IgD-negative memory B cell (primary cell): ENCODE results near the gene KLHL30. TPM values are rescaled to one million over a fixed set of nuclear protein-coding genes. Genes with fewer than 3 reads are reported as not detected.
A peak's percentile ranks its signal among the peaks of the same experiment; 100 is the strongest.
"Not testable (repeated sequence)": the region's sequence is repeated elsewhere in the genome, so short reads cannot be mapped to it uniquely, and the experiment has no call there.

ENCODE experiments used
- H3K27ac Mint-ChIP-seq, 3 donors: one replicate each; pipeline ENCODE4 v1.8.0; 2020 to 2022; ENCODE audit warnings: mild to moderate bottlenecking in 3 of 3, mixed read lengths in 3 of 3, moderate library complexity in 1 of 3
- H3K27me3 Mint-ChIP-seq: one replicate; pipeline ENCODE4 v1.8.0; 2021; ENCODE audit warnings: mixed read lengths
- H3K36me3 Mint-ChIP-seq: one replicate; pipeline ENCODE4 v1.8.0; 2020; ENCODE audit warnings: mild to moderate bottlenecking, mixed read lengths
- H3K4me1 Mint-ChIP-seq, 3 donors: one replicate each; pipeline ENCODE4 v1.8.0; 2020 to 2022; ENCODE audit warnings: mixed read lengths in 3 of 3, mild to moderate bottlenecking in 1 of 3
- H3K4me3 Mint-ChIP-seq, 4 donors: one replicate each; pipeline ENCODE4 v1.8.0; 2020 to 2022; ENCODE audit warnings: mild to moderate bottlenecking in 4 of 4, mixed read lengths in 4 of 4, moderate library complexity in 3 of 4
- H3K9me3 Mint-ChIP-seq, 3 donors: one replicate each; pipeline ENCODE4 v1.8.0; 2020 to 2021; ENCODE audit warnings: mixed read lengths in 3 of 3, mild to moderate bottlenecking in 1 of 3
- polyA plus RNA-seq: library from polyadenylated mRNA; unstranded; fragments of 300-500 nt; fragmentation: Illumina TruSeq; gene quantifications from one replicate; pipeline ENCODE4 v1.2.3, GENCODE V29; 2021

The KLHL30 gene
- polyA plus RNA-seq, 1 donor from 2014 or later = not detected

DNA sequence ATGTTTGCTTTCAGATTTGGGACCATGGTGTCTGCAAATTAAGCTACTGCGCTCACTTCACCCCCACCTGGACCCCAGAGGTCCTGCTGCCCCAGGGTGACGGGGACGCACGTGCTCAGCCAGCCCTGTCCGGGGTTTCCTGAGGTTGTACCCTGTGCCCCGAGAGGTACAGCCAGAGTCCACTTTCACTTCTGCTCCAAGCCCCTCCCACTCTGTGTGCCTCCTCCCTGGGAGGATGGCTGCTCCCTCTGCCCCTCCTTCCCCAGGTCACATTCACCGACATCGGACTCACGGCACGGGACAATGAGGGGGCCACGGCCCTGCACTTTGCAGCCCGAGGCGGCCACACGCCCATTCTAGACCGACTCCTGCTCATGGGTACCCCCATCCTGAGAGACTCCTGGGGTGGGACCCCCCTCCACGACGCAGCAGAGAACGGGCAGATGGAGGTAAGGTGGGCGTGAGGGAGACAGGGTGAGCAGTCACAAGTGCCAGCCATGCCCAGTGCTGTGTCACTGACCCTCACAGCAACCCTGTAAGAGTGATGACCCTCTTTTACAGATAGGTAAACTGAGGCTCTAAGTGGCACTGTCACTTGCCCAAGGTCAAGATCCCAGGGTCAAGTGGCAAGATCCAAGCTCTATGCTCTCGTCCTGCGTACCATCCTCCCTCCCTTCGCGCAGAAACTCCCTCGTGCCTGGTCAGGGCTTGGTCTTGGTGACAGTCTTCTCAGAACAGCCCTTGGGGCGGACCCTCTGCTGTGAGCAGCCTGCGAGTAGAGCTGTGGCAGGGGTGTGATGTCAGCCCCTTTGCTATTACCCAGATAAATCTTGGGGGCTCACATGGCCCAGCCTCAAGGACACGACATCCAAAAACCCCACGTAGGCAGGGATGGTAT, 30.7 kb upstream of the KLHL30 start:
- peaks cover 2% of the 10 kb centered on the region for H3K27me3 Mint-ChIP-seq
- H3K4me1 Mint-ChIP-seq = peaks cover 16 to 23% (median 22%) of the 10 kb centered on the region in 3 donors
- peaks cover 2 to 5% (median 2%) of the 10 kb centered on the region in 3 donors for H3K9me3 Mint-ChIP-seq
- H3K4me3 Mint-ChIP-seq = peak overlapping the region; percentile 74 to 95 (median 88)
- peak overlapping the region; percentile 83 to 94 (median 93) for H3K27ac Mint-ChIP-seq
- H3K36me3 Mint-ChIP-seq = no peaks in the 10 kb centered on the region

DNA sequence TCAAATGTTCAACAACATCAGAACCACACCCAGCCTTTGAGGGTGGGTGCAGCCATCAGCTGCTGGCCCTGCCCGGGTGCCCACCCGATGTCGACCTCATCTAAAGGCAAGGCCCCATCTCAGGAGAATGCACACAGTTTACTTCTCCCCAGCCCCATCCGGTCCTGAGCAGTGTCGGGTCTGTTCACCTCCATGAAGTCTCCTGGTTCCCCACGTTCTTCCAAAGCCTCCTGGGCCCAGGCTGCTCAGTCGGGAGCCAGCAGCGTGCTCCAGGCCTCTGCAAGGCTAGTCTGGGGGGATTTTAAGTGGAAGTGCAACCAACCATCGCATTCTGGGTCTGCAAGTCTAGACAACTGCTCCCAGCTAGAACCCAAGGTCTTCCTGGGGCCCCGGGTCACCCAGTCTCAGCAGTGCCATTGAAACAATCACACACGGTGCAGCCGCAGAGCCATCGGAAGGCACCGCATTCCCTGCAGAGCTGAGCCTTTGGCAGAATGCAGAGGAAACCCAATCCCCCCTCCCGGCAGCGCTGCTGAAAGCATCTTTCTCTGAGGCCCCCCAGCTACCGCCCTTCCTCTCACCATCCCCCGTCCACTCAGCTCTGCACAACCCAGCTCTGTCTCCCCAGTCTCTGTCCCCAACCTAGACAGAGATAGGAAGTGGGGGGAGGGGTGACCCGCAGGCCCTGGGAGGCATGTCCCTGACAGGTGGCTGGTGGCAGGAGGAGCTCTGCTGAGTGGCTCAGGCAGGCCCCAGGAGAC, 29.9 kb upstream of the KLHL30 start:
- H3K9me3 Mint-ChIP-seq = peaks cover 2 to 8% (median 7%) of the 10 kb centered on the region in 3 donors
- H3K36me3 Mint-ChIP-seq = peaks cover 4% of the 10 kb centered on the region
- H3K4me3 Mint-ChIP-seq = peak overlapping the region; percentile 74 to 89 (median 86)
- H3K27me3 Mint-ChIP-seq = peaks cover 2% of the 10 kb centered on the region
- H3K27ac Mint-ChIP-seq = peak overlapping the region; percentile 83 to 94 (median 93)
- H3K4me1 Mint-ChIP-seq = peaks cover 16 to 23% (median 22%) of the 10 kb centered on the region in 3 donors

DNA sequence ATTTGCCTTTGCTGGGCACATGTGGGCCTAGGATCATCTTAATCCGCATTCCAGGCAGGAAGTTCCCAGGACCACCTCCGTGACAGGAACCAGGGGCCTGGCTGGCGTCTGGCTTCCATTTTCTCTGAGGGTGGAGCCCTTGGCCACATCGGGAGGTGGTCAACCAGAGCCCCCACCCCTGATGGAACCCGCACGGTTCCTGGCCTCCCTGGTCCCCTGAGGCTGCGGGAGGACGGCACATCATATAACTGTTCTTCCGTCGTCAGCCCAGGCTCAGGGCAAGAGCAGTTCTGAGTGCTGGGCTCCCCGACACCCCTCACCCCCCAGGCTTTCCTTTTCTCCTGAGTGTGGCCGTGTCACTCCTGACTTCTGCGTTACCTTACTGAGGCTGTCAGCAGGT, 24.9 kb upstream of the KLHL30 start:
- peaks cover 2 to 9% (median 8%) of the 10 kb centered on the region in 3 donors for H3K9me3 Mint-ChIP-seq
- no peak overlapping the region for H3K27ac Mint-ChIP-seq
- H3K27me3 Mint-ChIP-seq = peaks cover 7% of the 10 kb centered on the region
- peaks cover 9 to 13% (median 12%) of the 10 kb centered on the region in 3 donors for H3K4me1 Mint-ChIP-seq
- H3K36me3 Mint-ChIP-seq = peaks cover 6% of the 10 kb centered on the region
- no peak overlapping the region for H3K4me3 Mint-ChIP-seq

DNA sequence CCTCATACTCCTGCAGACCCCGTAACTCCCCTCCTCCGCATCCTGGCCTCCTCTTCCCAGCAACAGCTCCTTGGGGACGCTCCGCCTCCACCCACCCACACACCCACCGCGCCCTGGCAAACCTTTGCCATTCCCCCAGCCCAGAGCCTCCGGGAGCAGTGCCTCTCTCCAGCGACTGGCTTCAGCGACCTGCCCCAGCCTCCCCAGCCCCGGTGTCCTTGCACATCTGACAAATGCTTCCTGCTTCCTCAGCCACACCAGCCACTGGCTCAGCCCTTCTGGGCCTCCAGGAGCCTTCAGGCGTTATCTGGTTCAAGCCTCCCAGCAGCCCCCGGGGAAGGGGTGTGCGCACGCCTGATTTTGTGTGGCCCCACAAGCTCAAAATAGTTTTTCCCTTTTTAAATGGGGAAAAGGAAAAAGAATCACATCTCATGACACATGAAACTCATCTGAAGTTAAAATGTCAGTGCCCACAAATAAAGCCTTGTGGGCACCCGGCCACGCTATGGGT, 24.1 kb upstream of the KLHL30 start:
- peaks cover 7% of the 10 kb centered on the region for H3K27me3 Mint-ChIP-seq
- H3K4me1 Mint-ChIP-seq = peaks cover 2 to 6% (median 5%) of the 10 kb centered on the region in 3 donors
- H3K27ac Mint-ChIP-seq = no peak overlapping the region
- H3K36me3 Mint-ChIP-seq = peaks cover 6% of the 10 kb centered on the region
- peaks cover 2 to 9% (median 8%) of the 10 kb centered on the region in 3 donors for H3K9me3 Mint-ChIP-seq
- H3K4me3 Mint-ChIP-seq = no peak overlapping the region

DNA sequence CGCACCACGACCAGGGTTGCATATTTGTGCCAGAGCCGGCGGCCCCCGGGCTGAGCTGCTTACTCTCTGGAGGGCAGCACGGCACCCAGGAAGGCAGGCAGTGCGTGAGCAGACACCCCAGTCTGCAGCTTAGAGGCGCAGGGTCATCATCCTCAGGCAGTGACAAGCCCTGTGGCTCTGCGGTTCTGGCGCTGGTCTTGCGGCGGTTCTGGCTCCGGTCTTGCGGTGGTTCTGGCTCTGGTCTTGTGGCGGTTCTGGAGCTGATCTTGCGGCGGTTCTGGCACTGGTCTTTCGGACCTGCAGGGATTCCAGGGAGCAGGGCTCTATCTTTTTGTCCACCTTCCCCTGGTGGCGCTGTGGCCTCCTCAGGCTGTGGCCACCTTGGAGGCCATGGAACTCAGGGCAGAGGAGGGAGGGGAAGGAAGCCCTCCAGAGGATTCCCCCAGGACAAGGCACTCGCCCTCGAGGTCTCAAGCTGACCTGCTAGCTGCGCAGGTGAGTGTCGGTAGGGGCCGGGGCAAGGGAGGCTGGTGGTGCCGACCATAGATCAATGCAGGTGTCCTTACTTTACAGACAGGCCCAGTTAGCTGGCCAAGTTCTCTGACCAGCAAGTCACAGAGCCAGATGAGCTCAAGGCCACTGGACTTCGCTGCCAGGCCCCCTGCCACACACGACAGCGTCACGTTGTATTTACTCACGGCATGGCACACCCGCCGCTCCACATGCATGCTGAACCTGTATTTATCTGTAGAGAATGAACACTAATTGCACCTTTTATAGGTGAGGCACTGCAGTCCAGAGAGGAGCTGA, 23.4 kb upstream of the KLHL30 start:
- Mint-ChIP-seq H3K27me3 (peaks cover 9% of the 10 kb centered on the region), H3K27ac (no peak overlapping the region), H3K9me3 (peaks cover 2 to 9% (median 8%) of the 10 kb centered on the region in 3 donors), H3K36me3 (peaks cover 6% of the 10 kb centered on the region), H3K4me3 (peak overlapping the region in 1 of 4 donors; percentile 8), H3K4me1 (peaks cover 3 to 4% (median 4%) of the 10 kb centered on the region in 3 donors)

DNA sequence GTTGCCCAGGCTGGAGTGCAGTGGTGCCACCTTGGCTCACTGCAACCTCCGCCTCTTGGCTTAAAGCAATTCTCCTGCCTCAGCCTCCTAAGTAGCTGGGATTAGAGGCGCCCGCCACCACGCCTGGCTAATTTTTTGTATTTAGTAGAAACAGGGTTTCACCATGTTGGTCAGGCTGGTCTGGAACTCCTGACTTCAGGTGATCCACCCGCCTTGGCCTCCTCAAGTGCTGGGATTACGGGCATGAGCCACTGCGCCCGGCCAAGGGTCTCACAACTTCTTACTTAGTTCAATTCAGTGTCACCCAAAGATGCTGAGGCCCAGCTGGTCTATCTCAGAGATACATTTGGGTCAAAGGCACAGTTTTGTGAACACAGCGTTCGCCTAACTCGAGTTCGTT, 22.8 kb upstream of the KLHL30 start:
- not testable (repeated sequence) for H3K36me3 Mint-ChIP-seq, H3K27ac Mint-ChIP-seq, H3K4me1 Mint-ChIP-seq, H3K27me3 Mint-ChIP-seq, H3K4me3 Mint-ChIP-seq, H3K9me3 Mint-ChIP-seq

DNA sequence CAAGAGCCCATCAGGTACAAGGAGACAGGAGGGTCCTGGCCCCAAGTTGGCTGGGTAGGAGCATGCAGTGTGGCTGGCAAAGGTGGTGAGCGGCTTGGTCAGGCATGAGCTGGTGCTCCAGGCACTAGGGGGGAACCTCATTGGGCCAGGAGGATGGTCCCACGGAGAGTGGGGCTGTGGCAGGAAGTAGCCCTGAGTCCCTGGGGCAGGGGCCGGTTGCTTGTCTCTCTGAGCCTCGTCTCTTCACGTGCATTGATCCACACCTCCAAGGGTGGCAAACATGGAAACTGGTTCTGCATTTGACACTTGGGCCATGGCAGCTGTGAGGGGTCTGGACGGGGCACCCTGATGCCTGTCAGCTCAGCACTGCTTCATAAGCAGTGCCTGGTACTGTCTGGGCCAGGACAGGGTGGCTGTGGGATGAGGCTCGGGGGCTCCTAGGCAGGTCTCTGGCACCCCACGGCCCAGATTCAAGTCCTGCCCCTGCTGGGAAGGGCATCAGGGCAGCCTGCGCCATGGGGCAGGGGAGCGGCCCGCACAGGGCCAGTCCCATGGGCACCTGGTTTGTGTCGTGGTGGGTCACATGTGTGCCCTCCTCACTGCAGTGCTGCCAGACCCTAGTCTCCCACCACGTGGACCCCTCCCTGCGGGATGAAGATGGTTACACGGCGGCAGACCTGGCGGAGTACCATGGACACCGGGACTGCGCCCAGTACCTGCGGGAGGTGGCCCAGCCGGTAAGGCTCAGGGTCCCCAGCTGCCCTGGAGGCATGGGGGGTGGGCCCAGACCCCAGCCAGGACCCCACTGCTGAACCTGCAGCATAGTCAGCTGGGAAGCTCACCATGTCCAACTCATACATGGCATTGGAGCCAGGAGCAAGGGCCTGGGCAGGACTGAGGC, 21.9 kb upstream of the KLHL30 start:
- no peak overlapping the region for H3K27ac Mint-ChIP-seq
- peaks cover 6% of the 10 kb centered on the region for H3K36me3 Mint-ChIP-seq
- H3K27me3 Mint-ChIP-seq = peaks cover 9% of the 10 kb centered on the region
- no peak overlapping the region for H3K4me3 Mint-ChIP-seq
- H3K4me1 Mint-ChIP-seq = peaks cover under 1 to 4% (median 4%) of the 10 kb centered on the region in 3 donors
- peaks cover 0 to 8% (median 7%) of the 10 kb centered on the region in 3 donors for H3K9me3 Mint-ChIP-seq

DNA sequence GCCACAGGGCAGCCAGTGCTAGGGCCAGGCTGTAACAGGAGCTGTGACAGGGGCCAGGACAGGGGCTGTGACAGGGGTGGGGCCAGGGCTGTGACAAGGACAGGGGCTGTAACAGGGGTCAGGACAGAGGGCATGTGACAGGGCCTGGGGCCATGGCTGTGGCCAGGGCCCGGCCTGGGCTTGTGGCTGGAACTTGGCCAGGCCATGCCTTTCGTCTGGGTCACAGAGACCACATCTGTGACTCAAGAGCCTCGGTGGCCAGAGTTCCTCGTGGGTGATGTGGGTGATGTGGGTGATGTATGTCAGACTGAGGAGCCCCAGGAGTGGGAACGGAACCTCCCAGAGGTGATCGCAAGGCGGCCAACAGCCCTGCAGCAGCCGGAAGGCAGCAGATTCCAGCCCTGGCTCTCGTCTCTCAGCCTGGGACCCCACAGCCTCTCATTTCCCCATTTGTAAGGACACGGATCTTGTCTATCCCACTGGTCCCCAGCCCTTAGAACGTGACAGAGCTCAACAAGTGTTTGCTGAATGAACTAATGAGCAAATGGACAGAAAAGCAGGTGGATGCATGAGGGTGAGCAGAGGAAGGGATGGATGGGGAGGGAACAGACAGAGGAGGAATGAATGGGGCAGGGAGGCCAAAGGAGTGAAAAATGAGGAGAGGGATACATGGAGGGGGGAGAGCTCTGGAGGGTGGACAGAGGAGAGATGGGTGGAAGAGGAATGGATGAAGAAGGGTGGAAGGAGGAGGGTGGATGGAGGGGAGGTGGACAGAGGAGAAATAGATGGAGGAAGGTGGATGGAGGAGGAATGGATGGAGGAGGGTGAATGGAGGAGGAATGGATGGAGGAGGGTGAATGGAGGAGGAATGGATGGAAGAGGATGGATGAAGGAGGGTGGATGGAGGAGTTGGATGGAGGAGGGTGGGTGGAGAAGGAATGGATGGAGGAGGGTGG, 21.0 kb upstream of the KLHL30 start:
- peaks cover 9% of the 10 kb centered on the region for H3K27me3 Mint-ChIP-seq
- peaks cover 0 to 7% (median 6%) of the 10 kb centered on the region in 3 donors for H3K9me3 Mint-ChIP-seq
- H3K4me3 Mint-ChIP-seq = peak overlapping the region in 1 of 4 donors; percentile 81
- H3K4me1 Mint-ChIP-seq = peaks cover 0 to 4% (median 4%) of the 10 kb centered on the region in 3 donors
- H3K27ac Mint-ChIP-seq = no peak overlapping the region
- H3K36me3 Mint-ChIP-seq = peaks cover 6% of the 10 kb centered on the region

DNA sequence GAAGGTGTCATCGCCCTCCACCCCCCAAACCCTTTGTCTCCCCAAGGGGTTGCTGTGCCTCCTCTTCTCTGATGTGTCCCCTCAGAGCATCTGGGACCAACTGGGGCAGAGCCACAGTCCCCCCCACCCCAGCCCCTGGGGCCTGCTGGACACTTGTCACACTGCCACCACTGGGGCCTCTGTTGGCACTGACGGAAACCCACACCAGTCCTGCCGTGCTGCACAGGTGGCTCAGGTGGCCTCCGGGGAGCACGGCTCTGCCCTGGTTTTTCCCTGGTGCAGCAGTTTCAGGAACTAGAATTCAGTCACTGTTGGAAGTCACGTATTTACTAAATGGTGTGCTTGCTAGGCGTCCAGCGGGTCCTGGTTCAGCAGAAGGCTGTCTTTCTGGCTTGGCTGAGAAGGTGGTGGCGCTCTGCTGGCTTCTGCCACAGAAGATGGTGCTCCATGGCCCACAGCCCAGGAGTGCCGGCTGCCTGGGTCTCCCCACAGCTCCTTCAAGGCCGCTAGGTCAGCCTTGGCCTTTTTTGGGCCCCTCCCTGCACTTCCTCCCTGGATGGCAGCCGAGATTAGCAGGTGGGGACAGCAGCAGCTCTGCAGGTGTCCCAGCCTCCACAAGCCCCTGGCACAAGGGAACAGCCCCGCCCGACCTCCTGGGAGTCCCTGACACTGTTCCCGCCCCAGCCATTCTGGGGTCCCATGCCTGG, 18.6 kb upstream of the KLHL30 start:
- H3K4me1 Mint-ChIP-seq = peaks cover 0 to 4% (median 4%) of the 10 kb centered on the region in 3 donors
- peaks cover 9% of the 10 kb centered on the region for H3K27me3 Mint-ChIP-seq
- H3K9me3 Mint-ChIP-seq = no peaks in the 10 kb centered on the region
- H3K4me3 Mint-ChIP-seq = no peak overlapping the region
- peaks cover 3% of the 10 kb centered on the region for H3K36me3 Mint-ChIP-seq
- H3K27ac Mint-ChIP-seq = peak overlapping the region in 1 of 3 donors; percentile 39

DNA sequence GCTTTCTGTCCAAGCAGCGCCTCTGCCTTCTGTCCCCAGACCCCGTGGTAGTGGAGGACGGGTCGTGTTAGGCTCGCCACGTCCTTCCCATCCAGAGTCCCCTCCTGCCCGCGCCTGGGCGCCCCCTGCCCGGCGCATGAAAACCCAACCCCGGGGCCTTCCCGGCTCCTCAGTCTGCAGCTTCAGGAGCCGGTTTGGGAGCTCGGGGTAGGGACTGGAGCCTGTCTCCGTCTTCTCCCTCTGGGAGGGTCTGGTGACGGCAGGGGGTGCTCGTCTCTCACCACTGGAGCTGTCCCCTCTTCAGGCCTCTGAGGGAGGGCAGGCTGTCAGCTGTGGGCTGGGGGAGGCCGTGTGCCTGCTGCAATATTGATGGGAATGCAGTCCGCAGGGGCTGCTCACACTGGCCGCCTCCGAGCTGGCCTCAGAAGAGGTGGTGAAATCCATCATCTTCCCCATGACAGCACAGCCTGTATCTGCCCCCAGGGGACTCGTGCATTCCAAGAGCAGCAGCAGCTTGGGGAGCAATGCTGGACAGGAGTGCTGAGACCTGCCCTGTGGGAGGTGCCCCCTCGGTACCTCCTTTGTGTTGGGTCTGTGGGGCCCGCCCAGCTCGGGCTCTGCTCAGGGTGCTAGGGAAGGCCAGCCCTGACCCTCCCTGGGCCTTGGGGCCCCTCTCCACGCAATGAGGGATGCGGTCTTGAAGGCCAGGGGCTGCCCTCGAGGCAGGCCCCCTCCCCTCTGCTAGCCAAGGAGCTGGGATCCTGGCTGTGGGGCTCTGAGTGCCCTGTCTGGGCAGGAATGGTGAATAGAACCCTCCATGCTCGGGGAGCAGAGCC, 17.8 kb upstream of the KLHL30 start:
- Mint-ChIP-seq H3K27ac (no peak overlapping the region), H3K36me3 (peaks cover 3% of the 10 kb centered on the region), H3K4me1 (peaks cover 0 to 4% (median 4%) of the 10 kb centered on the region in 3 donors), H3K4me3 (no peak overlapping the region), H3K27me3 (peaks cover 9% of the 10 kb centered on the region), H3K9me3 (no peaks in the 10 kb centered on the region)

DNA sequence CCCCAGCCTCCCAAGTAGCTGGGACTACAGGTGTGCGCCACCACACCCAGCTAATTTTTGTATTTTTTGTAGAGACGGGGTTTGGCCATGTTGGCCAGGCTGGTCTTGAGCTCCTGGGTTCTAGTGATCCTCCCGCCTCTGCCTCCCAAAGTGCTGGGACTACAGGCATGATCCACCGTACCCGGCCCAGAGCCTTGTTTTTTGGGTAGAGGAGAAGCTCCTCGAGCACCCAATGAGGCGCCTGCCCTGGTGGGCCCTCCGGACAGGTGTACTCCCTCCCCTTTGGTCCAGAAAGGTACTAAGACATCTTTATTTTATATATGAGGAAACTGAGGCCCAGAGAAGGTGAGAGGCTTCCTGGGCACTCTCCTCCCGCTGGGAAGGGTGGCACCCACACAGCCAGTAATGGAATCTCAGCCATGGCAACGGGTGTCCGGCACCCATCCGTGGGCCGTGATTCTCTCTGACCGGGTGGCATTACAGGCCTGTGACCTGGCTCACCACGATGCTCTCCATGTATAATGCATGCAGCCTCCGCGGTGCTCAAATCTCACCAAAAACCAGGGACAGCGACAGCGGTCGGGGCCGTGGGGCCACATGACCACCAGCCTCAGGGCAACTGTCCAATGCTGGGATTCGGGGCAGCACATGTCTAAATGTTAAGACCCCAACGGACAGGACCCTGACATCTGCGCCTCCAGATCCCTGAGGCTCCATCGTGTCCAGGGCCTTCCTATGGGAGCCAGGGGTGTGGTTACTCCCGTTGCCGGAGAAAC, 16.8 kb upstream of the KLHL30 start:
- Mint-ChIP-seq H3K4me3 (no peak overlapping the region), H3K27me3 (peaks cover 6% of the 10 kb centered on the region), H3K36me3 (peaks cover 3% of the 10 kb centered on the region), H3K4me1 (peaks cover 0 to 4% (median 4%) of the 10 kb centered on the region in 3 donors), H3K9me3 (no peaks in the 10 kb centered on the region), H3K27ac (no peak overlapping the region)
